HG02571 (cell line): ENCODE results near the gene KRTAP5-11.
"Not testable (repeated sequence)": the region's sequence is repeated elsewhere in the genome, so short reads cannot be mapped to it uniquely, and the experiment has no call there.

ENCODE experiments used
- ATAC-seq: cut with Tn5 transposase; IDR thresholded peaks from one replicate; pipeline ENCODE4 v1.9.1; 2021; ENCODE audit warnings: mild to moderate bottlenecking, moderate library complexity; ENCODE audit not compliant: unreplicated experiment

KRTAP5-11 gene

GRCh38 chr11:71534711-71535608, 47.7 kb downstream of the KRTAP5-11 start:
- not testable (repeated sequence) for ATAC-seq

GRCh38 chr11:71532036-71532610, 50.6 kb downstream of the KRTAP5-11 start:
- no peak for ATAC-seq
